GM18858 (cell line): Measurements from ENCODE around the gene ZNF423.

Experiments used
- ATAC-seq: cut with Tn5 transposase; IDR thresholded peaks from one replicate; pipeline ENCODE4 v1.9.1; 2021; ENCODE audit not compliant: unreplicated experiment

The ZNF423 gene

GRCh38 chr16:49651226-49651625, 204.7 kb downstream of the ZNF423 start:
- no peak for ATAC-seq

GRCh38 chr16:49650603-49651002, 205.3 kb downstream of the ZNF423 start:
- no peak for ATAC-seq

- no peak for ATAC-seq
Measured at GRCh38 chr16:49649013-49649765, 206.7 kb downstream of the ZNF423 start.

DNA sequence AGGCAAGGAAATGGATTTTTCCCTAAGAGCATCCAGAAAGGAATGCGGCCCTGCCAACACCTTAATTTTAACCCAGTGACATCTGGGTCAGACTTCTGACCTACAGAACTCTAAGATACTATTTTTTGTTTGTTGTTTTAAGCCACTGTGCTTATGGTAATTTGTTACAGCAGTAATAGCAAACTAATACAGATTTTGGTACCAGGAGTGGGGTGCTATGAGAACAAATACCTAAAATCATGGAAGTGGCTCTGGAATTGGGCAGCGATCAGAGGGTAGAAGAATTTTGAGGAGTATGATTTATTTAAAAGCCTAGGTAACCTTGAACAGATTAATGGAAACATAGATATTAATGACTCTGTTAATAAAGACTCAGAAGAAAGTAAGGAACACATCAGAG, 208.2 kb downstream of the ZNF423 start:
- no peak for ATAC-seq

GRCh38 chr16:49645263-49645662, 210.6 kb downstream of the ZNF423 start:
- ATAC-seq: no peak

GRCh38 chr16:49644145-49644463, 211.8 kb downstream of the ZNF423 start:
- no peak for ATAC-seq

- ATAC-seq: no peak
Measured at GRCh38 chr16:49643429-49644144, 212.3 kb downstream of the ZNF423 start.

DNA sequence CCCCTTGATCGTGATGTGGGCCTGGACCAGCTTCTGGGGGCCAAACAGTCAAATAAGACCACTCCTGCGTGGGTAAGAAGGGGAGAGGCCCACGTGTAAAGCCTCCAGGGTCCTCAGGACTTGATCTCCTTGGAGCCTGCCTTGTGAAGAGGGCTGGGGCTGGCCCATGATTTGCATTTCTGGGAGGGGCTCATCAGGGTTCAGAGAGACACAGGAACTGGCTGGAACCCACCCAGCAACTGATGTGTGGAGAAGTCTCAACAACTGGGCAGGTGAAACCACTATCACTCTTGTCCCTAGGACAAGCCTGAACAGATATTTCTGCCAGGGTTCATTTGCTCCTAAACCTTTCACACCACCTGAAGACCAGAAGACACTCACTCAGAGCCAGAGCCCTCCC, 214.7 kb downstream of the ZNF423 start:
- ATAC-seq: no peak

DNA sequence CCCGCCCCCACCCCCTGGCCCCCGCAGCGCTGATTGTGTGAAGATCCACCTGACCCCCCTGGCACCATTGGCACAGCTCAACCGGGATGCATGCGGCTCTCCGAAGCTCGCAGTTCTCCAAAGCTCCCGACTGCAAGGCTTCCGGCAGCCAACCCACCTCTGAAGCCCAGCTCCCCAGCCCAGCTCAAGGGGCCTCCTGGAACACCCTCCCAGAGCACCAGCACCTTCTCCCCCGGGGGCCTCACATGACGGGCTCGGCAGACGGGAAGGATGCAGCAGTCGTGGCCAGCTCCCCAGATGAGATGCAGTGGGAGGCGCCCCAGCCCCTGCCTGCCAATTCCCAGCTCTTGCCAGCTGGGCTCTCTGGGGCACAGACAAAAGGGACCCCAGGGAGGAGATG, 215.3 kb downstream of the ZNF423 start:
- no peak for ATAC-seq

DNA sequence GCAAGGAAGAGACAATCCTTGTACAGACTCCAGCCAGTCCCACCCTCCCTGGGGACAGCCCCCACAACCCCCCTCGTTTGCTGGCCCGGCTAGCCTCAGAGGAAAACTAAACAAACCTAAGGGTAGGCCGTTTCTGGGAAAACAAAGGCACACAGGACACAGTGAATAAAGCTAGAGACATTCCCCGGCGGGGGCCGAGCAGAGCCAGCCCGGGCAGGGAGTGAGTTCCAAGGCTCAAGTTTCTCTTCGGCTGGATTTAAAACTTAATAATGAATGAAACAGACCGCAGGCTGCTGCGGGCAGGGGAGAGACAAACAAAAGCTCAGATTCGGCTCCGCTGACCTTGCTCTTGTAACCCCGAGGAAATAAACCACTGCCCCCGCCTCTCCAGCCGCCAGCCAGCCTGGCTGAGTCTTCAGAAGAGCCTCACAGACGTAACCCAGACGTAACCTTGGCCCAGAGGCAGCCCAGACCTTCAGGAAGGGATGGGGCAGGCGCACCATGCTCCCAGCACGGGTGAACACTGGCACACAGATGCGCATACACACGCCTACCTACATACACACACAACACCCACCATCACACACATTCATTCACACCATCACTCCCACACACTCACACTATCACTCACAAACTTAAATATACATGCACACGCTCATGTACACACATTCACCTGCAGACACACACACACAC, 216.0 kb downstream of the ZNF423 start:
- no peak for ATAC-seq

DNA sequence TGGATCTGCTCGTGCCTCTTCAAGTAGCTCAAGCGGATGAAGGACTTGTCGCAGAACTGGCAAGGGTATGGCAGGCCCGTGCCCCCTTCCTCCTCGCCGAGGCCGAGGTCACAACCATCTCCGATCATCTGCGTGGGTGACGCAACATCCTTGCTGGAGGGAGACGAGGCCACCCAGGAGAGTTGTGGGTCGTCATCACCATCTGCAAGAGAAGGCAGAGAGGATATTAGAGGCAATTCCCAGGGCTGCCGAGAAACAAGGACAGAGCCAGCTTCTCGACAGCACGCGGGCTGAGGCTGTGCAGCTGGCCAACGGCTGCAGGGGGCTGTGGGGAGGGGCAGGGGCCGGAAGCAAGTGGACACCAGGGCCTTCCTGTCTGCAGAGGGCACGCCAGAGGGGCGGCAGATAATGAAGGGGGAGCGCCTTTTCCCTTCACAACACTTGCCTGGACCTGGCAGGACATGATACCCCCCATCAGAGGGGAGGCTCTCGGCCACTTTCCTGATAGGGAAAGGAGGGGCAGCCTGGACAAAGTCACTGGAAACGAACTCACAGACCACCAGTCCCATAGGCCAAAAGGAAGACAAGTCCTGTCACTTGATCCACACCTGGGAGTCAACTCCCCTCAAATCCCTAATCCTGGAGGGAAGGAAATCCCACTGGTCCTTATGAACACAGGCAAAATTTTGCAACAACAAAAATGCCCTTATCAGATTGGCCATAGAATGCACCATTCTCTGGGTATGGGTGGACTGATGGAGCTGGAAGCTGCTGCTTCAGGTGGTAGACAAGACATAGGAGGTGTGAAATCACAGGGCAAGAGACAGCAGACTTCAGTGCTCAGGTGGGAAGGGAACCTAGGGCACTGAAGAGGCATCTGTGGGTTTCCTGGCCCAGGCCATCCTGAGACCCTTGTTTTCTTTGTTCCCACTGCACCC, 217.0 kb downstream of the ZNF423 start:
- no peak for ATAC-seq

GRCh38 chr16:49637933-49638672, 217.8 kb downstream of the ZNF423 start:
- no peak for ATAC-seq

DNA sequence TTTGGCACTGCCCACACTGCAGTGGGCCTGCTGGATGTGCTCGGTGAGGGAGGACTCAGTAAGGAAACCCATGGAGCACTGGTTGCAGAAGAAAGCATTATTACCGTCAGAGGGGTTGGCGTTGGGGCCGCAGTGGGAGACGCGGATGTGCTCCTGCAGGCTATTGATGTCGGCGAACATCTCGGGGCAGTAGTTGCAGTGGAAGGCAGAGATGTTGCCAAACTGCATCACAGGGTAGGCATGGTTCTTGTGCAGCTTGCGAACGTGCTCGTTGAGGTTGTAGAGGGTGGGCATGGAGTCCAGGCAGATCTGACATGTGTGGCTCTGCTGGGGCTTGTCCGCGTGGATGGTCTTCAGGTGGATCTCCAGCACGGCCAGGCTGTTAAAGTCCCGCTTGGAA, 218.4 kb downstream of the ZNF423 start:
- no peak for ATAC-seq

- no peak for ATAC-seq
Measured at GRCh38 chr16:49636608-49637007, 219.3 kb downstream of the ZNF423 start.

DNA sequence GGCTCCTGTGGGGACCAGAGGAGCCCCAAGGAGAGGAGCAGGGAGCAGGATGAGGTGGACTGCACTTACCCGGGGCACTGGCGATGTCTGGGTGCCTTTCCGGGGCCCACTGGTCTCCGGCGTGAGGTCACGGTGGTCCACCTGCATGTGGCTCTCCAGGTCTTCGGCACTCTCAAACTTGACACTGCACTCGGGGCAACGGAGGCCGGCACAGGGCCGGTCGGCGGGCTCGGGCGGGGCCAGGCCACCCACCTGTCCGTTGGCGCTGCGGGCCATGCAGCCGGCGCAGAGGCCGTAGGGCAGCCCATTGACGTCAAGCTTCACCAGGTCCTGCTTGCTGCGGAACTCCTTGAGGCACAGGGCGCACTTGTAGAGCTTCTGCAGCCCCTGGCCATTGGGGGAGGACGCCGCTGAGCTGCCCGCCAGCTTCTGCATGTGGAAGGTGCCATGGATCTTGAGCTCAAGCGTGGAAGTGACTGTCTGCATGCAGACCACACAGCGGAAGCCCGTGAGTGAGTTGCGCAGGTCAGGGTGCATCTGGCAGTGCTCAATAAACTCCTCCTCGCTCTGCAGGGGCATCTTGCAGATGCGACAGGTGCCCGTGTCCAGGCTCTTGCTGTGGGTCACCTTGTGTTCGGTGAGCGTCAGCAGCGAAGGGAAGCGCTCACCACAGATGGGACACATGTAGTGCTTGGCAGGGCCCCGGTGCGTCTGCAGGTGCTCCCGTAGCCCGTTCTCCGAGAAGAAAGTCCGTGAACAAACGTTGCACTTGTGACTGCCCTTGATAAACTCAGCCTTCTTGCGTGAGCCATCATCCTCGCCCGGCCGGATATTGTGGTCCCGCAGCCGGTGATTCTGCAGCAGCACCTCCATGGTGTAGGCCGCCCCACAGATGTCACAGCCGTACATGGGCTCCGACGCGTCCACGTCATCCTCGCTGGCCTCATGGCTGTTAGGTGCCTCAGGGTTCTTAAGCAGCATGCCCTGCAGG, 220.0 kb downstream of the ZNF423 start:
- ATAC-seq: no peak

- ATAC-seq: no peak
Measured at GRCh38 chr16:49635009-49635350, 220.9 kb downstream of the ZNF423 start.

GRCh38 chr16:49634235-49635008, 221.5 kb downstream of the ZNF423 start:
- no peak for ATAC-seq

DNA sequence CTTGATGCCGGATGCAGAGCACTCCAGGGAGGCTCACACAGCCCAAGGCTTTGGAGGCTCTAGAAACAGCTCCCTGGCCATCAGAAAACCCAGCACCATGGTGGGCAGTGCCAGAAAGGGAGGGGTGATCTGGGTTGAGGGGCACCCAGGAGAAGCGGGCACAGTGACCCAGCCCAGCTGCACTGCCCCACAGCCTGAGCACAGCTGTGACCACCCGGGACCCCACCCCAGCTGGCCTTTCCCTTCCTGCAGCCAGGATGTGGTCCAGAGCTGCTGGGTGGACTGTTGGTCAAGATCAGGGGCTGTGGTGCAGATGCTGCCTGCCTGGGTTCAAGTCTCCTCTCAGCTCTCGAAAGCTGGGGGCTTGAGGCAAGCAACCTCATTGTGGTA, 223.1 kb downstream of the ZNF423 start:
- ATAC-seq: no peak
